Measurements from ENCODE around the gene GNAZ. TPM values are rescaled to one million over a fixed set of nuclear protein-coding genes. Genes with fewer than 3 reads are reported as not detected.

The GNAZ gene
- total and polyA plus RNA-seq, 12 donors: 1.3 to 4.2 (median 2.3) TPM

GRCh38 chr22:23089633-23090456 lies 19.5 kb downstream of the GNAZ start:
- Histone ChIP-seq H3K36me3 (no peaks in the 10 kb centered on the region), H3K4me3 (no peak overlapping the region), H3K4me1 (no peaks in the 10 kb centered on the region), H3K27me3 (no peaks in the 10 kb centered on the region), H3K27ac (no peak overlapping the region), H3K9me3 (no peaks in the 10 kb centered on the region)
- no peak for TF ChIP-seq CTCF (IDR thresholded peaks at IDR 0.05)
- 91 to 93% methylated on average over 14 of the region's 14 CpGs for WGBS, 2 donors
- intact Hi-C loops (cut with DNase I): loop anchor here in 1 of 10 donors (10.0 kb wide), 1 partner anchor 55 kb away; no protein-coding TSS in a partner anchor
- DNase-seq: no peak
- no peak for ATAC-seq

- H3K4me1 ChIP-seq: no peaks in the 10 kb centered on the region
- no peak for DNase-seq
- H3K9me3 ChIP-seq: no peaks in the 10 kb centered on the region
- TF ChIP-seq CTCF (IDR thresholded peaks at IDR 0.05): no peak
- 78 to 83% methylated on average over 3 of the region's 3 CpGs for WGBS, 2 donors
- no peaks in the 10 kb centered on the region for H3K36me3 ChIP-seq
- intact Hi-C loops (cut with DNase I): no loop called here
- H3K27me3 ChIP-seq: no peaks in the 10 kb centered on the region
- H3K4me3 ChIP-seq: no peak overlapping the region
- no peak overlapping the region for H3K27ac ChIP-seq
- no peak for ATAC-seq
These were observed 20.1 kb downstream of the GNAZ start for GRCh38 chr22:23090457-23090835.

GRCh38 chr22:23091760-23092159 lies 21.4 kb downstream of the GNAZ start:
- Histone ChIP-seq H3K27ac (no peak overlapping the region), H3K9me3 (no peaks in the 10 kb centered on the region), H3K36me3 (no peaks in the 10 kb centered on the region), H3K4me3 (no peak overlapping the region), H3K4me1 (no peaks in the 10 kb centered on the region), H3K27me3 (no peaks in the 10 kb centered on the region)
- DNase-seq (no peak), ATAC-seq (no peak)
- TF ChIP-seq CTCF (IDR thresholded peaks at IDR 0.05): no peak
- WGBS, 2 donors: 88 to 98% methylated on average over 2 of the region's 2 CpGs
- intact Hi-C loops (cut with DNase I): no loop called here

- Histone ChIP-seq H3K9me3 (no peaks in the 10 kb centered on the region), H3K36me3 (no peaks in the 10 kb centered on the region), H3K4me3 (no peak overlapping the region), H3K27ac (no peak overlapping the region), H3K27me3 (no peaks in the 10 kb centered on the region), H3K4me1 (no peaks in the 10 kb centered on the region)
- intact Hi-C loops (cut with DNase I): no loop called here
- DNase-seq: no peak
- TF ChIP-seq CTCF (IDR thresholded peaks at IDR 0.05): no peak
- 94% methylated on average over 13 of the region's 13 CpGs for WGBS, 2 donors
- ATAC-seq: no peak
These were observed 22.1 kb downstream of the GNAZ start for GRCh38 chr22:23092217-23092955.
